Fibroblast of the conjunctiva (primary cell): ENCODE results near the gene LGMN.
"Not testable (repeated sequence)": the region's sequence is repeated elsewhere in the genome, so short reads cannot be mapped to it uniquely, and the experiment has no call there.

Experiments
- DNase-seq: peaks from one replicate; pipeline ENCODE4 v3.0.0-alpha.2; 2010; ENCODE audit warnings: low read depth

Gene LGMN

DNA sequence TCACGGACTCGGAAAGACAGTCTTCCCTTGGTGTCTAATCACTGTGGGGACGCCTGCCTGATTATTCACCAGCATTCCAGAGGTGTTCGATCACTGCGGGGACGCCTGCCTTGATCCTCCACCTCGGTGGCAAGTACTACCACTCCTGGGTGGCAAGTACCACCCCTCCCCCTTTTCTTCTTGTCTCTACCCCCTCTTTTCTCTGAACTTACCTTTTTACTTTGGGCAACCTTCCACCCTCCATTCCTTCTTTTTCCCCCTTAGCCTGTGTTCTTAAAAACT, 12.0 kb upstream of the LGMN start:
- DNase-seq: no peak

DNA sequence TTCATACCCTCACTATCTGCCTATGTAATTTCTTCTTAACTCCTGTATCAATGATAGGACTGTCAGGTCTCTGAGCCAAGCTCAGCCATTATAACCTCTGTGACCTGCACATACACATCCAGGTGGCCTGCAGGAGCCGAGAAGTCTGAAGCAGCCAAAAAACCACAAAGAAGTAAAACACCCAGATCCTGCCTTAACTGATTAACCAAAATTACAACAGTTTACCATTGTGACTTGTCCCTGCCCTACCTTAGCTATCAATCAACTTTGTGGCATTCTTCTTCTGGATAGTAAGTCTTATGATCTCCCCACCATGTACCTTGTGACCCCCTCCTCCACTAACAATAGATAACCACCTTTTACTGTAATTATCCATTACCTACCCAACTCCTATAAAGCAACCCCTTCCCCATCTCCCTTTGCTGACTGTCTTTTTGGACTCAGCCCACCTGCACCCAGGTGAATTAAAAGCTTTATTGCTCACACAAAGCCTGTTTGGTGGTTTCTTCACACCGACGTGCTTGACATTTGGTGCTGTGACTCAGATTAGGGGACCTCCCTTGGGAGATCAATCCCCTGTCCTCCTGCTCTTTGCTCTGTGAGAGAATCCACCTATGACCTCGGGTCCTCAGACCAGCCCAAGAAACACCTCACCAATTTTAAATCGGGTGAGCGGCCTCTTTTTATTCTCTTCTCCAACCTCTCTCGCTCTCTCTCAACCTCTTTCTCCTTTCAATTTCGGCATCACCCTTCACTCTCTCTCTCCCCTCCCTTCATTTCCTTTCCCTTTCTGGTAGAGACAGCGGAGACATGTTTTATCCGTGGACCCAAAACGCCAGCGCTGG, 11.5 kb upstream of the LGMN start:
- DNase-seq: no peak

DNA sequence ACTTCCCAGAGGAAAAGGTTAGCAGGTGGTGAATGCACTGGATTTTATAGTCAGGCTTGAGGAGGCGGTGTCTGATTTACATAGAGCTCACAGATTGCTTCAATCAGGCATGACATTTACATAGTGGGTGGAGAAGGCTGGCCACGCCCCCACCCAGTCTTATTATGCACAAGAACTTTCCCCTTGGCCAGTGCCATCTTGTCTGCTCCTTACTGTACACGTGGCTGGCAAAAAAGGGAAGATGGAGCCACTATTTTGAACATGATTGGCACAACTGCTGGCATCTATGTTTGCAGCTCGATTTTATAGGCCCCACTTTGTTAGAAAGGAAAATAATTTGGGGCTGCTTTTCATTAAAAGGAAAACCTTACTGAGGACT, 10.9 kb upstream of the LGMN start:
- DNase-seq: no peak

DNA sequence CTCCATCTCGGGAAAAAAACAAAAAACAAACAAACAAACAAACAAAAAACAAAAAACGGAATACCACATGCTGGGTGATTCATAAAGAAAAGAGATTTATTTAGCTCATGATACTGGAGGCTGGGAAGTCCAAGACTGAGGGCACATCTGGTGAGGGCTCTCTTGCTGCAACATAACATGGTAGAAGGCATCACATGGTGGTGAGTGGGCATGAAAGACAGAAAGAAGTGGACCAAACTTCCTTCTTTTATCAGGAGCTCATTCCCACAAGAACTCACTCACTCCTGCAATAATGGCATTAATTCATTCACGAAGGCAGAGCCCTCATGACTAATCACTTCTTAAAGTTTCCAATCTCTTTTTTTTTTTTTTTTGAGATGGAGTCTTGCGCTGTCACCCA, 8.0 kb upstream of the LGMN start:
- no peak for DNase-seq

DNA sequence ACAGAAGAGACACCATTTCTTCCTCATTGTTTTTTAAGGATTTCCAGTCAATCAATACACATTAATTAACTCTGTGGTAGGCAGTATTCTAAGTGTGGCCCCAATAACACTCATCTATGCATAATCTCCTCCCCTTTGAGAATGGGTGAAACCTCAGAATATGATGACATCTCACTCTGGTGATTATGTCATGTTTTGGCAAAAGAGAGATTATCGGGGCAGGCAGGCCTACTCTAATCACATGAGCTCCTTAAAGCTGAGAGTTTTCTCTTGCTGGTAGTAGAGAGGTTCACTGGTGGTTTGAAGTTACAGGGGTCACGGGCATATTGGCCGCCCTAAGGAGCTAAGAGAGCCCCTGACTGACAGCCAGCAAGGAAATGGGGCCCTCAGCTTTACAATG, 7.1 kb upstream of the LGMN start:
- no peak for DNase-seq

DNA sequence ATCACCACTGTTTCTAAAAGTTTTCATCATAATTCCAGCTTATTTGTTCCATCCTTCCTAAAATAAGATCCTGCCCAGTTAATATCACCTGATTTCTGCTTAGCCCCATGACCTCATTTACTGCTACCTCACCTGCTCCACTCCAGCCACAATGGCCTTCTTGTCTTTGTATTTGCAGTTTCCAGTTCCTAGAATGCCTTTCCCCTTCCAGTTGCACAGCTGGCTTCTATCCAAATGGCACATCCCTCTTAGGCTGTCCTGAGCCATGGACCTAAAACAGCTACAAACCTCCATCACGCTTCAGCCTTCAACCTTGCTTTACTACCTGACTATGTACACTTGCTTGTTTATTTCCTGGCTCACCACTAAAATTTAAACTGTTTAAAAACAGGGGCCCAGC, 6.5 kb upstream of the LGMN start:
- no peak for DNase-seq

DNA sequence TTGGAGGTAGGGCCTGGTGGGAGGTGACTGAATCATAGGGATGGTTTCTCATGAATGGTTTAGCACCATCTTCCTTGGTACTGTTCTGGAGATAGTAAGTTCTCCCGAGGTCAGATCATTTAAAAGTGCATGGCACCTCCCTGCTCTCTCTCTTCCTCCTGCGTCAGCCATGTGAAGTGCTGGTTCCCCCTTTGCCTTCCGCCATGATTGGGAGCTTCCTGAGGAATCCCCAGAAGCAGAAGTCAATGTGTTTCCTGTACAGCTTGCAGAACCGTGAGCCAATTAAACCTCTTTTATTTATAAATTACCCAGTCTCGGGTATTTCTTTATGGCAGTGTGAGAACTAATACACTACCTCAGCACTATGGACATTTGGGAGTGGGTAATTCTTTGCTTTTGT, 4.8 kb upstream of the LGMN start:
- DNase-seq: no peak

DNA sequence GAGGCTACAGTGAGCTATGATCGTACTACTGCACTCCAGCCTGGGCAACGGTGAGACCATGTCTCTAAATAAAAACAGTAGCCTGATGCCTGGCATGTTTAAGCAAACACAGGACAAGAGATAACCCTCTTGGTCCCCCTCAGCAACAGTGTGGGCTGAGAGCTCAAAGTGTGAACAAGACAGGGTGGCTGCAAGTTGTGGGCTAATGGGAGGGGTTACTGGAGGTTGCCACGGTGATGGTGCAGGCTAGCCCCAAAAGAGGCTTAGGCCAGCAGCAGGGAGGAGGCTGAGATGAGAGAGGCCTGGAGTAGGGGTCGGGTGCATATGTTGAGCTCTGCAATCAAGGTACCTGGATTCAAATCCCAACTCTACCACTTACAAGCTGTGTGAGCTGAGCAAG, 3.4 kb upstream of the LGMN start:
- no peak for DNase-seq

DNA sequence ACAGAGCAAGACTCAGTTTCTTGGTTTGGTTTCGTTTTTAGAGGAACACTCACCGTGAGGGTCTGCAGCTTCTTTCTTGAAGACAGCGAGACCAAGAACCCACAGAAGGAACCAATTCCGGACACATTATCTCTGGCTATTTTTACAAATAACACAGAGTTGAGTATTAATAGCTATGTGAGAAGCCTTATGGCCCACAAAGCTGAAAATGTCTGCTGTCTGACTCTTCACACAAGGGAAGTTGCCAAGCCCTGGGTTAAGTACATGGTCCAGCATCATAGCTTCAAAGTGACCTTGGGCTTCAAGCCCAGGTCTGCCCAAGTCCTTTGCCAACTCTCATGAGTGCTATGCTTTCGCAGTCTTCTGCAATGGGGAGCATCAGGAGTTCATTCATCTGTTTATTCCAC, 2.6 kb upstream of the LGMN start:
- DNase-seq: no peak

DNA sequence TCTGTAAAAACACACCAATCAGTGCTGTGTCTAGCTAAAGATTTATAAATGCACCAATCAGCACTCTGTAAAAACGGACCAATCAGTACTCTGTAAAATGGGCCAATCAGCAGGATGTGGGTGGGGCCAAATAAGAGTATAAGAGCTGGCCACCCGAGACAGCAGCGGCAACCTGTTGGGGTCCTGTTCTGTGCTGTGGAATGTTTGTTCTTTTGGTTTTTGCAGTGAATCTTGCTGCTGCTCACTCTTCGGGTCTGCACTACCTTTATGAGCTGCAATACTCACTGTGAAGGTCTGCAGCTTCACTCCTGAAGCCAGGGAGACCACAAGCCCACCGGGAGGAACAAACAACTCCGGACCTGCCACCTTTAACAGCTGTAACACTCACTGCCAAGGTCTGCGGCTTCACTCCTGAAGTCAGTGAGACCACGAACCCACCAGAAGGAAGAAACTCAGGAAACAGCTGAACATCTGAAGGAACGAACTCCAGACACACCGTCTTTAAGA, 1.8 kb upstream of the LGMN start:
- not testable (repeated sequence) for DNase-seq

DNA sequence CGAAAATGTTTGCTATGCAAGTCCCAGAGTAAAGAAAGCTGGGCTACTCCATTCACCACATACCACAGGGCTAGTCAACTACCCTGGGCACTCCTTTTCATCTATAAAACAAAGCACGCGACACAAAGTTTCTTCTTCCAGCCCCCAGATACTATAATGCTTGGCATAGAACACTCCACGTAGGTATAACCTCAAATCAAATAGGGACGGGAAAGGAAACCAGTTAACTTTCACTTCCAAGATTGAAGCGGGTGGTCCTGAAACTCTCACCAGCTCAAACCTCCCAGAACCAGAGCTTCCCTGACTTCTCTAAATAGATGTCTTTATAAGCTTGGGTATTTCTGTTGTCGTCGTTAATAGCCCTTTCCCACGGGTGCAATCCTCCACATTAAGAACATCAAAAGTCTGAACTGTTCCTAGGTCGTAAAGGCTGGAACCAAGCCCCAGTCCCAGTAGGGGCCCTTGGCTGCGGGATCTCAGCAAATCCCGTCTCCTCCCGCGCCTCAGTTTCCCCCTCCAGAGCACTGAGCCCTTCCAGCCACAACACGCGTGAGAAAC, 647 bp downstream of the LGMN start:
- DNase-seq: no peak

DNA sequence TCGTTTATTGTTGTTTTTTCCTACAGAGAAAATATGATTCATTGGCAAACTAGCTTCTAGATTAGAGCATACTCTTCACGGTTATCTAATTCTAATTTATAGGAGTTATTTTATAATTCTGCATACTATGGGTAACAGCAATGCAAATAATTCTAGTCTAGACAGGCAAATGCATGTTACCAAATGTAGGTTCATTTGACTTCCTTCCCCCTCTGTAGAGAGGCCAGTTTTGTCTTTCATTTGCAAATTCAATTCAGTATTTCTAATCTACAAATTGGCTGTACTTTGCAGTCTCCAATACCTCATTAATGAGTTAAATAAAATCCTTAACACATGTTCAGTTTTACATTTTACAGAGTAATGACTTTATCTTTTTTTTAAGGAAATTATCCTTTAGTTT, 4.2 kb downstream of the LGMN start:
- no peak for DNase-seq

DNA sequence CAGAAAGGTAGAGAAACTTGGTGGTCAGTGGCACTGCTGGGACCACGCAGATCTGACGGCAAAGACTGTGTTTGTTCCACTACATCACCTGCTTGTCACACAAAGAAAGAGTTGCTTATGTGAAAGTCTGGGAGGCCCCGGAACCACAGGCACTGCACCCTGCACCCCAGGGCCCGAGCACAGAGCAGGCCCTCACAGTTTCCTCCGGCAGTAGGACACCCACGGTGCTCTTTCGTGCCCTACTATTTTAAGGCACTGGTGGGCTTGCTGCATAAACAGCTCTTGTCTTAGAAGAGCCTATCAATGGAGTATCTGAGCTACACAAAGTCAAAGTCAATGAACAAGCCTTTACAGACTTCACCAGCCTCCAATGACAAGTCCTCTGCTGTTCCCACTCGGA, 8.0 kb downstream of the LGMN start:
- no peak for DNase-seq

DNA sequence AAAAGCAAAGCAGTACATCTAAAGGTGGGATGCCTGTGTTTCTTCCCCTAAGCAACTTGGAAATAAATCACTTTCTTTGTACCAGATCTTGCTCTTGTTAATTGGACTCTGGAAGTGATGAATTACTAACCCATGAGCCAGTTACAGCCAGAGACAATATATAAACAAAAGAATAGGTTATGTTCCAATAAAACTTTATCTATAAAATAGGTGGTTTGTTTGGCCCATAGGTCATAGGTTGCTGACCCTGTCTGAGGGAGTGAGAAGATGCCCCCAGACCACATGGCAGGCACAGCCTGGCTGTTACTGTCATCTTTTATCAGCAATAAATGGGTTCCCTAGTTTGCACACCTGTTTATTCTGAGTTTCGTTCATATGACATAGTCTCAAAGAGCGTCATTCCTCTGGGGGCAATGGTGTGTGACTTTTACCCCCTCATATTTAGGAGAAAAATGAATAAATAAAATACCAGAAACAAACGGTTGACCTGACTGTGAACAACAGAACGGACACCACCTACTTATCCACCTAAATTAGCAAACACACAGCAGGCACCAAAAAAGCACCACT, 10.7 kb downstream of the LGMN start:
- no peak for DNase-seq

DNA sequence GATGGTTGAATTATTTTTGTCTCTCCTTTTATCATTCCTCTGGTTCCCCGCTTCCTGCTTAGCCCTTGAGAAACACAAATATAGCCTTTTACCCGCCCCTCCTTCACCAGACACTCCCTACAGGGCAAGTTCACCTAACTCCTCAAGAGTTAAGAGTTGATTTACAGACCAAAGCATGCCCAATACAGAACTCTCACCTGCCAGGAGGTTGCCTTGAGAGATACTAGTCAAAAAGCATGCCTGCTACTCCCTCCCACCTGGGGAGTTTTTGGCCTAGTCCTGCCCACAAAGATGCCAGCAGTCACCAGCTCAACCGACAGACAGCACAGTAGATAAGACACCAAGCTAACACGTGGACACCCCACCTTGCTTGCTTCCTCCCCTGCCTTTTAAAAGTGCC, 11.2 kb downstream of the LGMN start:
- DNase-seq: no peak

DNA sequence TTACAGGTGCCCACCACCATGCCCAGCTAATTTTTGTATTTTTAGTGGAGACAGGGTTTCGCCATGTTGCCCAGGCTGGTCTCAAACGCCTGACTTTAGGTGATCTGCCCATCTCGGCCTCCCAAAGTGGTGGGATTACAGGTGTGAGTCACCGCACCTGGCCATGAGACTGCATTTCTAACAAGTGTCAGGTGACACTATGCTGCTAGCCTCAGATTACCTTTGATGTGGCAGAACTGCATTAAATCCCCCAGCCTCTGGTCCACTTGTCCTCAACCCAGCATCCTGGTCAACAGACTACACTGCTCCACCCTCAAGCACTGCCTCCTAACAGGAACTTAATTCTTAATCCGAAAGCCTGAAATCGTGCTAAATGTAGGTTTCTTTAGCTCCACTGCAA, 13.1 kb downstream of the LGMN start:
- DNase-seq: no peak

DNA sequence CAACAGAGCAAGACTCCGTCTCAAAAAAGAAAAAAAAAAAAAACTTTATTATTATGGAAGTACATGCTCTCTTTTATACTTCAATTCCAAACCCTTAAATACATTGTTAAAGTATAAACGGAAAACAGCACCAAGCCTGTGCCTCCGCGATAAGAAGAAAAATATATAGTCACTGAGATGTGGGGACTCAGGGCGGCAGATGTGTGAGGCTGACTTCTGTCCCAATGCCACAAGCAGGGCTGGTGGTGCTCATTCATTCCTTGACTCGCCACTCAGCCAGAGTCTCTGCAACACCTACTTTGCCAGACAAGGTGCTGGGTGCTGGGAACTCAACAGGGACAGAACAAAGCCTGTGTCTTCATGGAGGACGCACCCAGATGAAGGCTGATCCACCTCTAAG, 13.8 kb downstream of the LGMN start:
- no peak for DNase-seq

DNA sequence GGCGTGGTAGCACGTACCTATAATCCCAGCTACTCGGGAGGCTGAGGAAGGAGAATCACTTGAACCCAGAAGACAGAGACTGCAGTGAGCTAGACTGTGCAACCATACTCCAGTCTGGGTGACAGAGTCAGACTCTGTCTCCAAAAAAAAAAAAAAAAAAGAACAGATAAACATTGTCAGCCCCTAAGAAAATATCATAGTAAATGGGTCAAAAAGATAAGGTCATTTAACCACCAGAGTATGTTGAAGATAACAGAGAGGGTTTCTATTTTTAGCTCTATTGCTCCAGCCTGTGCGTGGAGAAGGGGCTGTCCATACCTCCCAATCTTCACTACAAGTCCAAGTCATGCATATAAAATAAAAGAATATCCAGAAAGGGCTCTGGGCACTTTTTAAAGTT, 15.4 kb downstream of the LGMN start:
- DNase-seq: no peak

DNA sequence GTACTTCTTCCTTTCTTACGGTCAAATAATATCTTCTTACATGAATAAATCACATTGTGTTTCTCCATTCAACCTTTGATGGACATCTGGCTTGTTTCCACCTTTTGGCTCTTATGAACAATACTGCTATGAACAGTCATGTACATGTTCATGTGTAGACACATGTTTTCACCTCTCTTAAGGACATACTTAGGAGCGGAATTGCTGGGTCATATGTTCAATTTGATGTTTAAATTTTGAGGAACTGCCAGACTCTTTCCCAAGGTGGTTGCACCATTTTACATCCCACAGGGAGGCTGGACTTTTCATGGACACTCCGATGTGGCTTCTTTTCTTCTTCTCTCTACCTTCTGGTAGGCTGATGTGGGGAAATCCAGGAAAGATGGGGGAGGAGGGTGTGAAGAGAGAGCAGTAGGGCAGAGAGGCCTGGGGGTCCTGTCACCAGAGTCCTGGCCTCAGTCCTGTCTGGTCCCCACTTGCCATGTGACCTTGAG, 16.8 kb downstream of the LGMN start:
- DNase-seq: no peak

DNA sequence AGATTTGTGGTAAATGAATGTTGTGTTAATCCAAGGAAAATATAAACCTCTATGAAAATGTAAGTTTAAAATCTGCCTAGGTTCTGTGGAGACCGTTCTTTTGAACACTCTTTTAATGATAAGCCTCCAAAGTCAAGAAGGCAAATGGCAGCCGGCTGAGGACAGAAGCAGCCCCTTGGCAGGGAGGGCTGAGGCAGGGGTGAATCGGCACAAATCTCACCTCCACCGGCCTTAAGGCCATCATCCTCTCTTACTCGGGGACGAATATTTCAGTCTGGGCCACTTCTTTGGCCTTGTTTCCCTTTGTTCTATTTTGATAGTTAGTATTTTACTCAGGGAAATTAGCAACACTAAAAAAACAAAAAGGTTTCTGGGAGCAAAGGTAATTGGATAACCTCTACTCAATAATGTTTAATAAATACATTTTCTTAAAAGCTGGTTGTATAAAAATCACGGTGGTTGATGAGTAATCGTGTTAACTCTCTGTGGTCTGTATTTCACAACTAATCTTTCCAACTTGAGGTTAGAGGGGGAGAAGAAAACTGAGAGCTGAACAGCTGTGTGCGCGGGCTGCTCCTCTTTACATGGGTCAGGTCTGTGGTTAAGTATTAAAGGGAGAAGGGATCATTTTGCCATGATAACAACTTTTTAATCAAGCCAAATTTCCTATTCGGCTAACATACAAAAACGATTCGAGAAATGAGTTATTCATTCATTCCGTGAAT, 18.6 kb downstream of the LGMN start:
- peak; percentile 17 for DNase-seq

DNA sequence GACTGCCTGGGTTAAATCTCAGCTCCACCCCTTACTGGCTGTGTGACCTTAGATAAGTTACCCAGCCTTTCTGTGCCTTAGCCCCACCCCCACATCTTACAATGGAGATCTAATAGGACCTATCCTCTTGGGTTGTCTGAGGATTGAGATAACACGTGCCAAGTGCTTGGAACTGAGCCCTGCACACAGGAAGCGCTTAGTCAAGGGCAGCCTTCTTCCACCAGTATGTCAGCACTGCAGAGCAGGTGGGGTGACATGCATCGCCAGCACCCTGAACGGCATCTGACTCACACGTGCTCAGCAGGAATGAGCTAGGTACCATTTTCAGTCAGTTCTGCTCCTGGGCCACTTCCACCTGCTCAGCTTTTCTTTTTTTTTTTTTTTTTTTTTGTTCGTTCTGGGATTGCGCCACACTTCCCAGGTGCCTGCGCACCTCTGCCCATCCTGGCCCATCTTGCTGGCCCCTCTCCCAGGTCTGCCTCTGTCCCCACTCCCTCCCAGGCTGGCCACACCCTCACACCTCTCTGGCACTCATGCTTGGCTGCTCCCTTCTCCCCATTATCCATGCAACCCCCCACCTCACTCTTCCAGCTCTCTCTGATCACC, 19.6 kb downstream of the LGMN start:
- DNase-seq: no peak

DNA sequence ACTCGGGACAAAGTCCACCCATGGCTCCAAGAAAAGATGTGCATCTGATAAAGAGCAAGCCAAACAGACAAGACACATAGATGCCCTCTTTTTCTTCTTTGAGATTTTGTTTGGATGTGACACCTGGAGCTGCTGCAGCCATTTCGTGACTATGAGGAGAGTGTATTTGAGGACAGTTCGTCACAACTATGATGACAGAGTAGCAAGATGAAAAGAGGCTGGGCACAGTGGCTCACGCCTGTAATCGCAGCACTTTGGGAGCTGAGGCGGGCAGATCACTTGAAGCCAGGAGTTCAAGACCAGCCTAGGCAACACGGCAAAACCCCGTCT, 21.5 kb downstream of the LGMN start:
- DNase-seq: no peak
